GM06990 (cell line): ENCODE data around the gene CD48.
"Not testable (repeated sequence)": the region's sequence is repeated elsewhere in the genome, so short reads cannot be mapped to it uniquely, and the experiment has no call there.

Experiments used
- DNase-seq: peaks from one replicate; pipeline ENCODE4 v3.0.0-alpha.2; 2011; ENCODE audit not compliant: insufficient read length; ENCODE audit errors: extremely low read depth
- H3K27me3 ChIP-seq: replicated peaks from 2 replicates; pipeline ENCODE4 v1.6.0; 2011; ENCODE audit warnings: low read length; ENCODE audit not compliant: control insufficient read depth, insufficient read depth
- H3K36me3 ChIP-seq: 2 replicates; pipeline ENCODE4 v1.5.1; 2011; ENCODE audit warnings: low read length; ENCODE audit not compliant: control insufficient read depth, insufficient read depth
- H3K4me3 ChIP-seq: replicated peaks from 2 replicates; pipeline ENCODE4 v1.5.1; 2011; ENCODE audit warnings: low read depth, mild to moderate bottlenecking, control low read depth, low read length
- TF ChIP-seq, protein P1 (sequence below): IDR thresholded peaks from 2 replicates; pipeline ENCODE4 v1.5.1; 2011; ENCODE audit warnings: low read length, control low read depth, mild to moderate bottlenecking, inconsistent platforms; ENCODE audit not compliant: insufficient read depth, poor library complexity, severe bottlenecking

The CD48 gene

DNA sequence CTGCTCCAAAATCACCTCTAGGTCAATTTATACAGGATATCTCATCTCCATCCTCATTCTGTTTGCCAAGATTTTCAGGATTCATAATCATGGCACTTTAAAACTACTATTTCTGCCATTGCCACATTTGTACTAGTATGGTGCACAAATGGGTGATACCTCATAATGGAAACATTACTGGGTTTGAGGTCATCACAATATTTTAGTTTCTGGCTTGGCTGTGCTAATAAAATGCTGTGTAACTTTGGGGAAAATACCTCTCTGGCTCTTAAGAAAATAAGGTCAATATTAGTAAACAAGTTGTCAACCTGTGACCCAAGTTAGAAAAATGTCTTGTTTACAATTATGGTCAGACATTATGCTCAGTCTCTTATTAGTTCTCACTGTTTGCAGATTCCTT is 22.7 kb upstream of the CD48 start:
- no peaks in the 10 kb centered on the region for H3K36me3 ChIP-seq
- TF ChIP-seq, protein P1, sequence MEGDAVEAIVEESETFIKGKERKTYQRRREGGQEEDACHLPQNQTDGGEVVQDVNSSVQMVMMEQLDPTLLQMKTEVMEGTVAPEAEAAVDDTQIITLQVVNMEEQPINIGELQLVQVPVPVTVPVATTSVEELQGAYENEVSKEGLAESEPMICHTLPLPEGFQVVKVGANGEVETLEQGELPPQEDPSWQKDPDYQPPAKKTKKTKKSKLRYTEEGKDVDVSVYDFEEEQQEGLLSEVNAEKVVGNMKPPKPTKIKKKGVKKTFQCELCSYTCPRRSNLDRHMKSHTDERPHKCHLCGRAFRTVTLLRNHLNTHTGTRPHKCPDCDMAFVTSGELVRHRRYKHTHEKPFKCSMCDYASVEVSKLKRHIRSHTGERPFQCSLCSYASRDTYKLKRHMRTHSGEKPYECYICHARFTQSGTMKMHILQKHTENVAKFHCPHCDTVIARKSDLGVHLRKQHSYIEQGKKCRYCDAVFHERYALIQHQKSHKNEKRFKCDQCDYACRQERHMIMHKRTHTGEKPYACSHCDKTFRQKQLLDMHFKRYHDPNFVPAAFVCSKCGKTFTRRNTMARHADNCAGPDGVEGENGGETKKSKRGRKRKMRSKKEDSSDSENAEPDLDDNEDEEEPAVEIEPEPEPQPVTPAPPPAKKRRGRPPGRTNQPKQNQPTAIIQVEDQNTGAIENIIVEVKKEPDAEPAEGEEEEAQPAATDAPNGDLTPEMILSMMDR: no peak
- DNase-seq: no peak
- H3K27me3 ChIP-seq: no peaks in the 10 kb centered on the region
- H3K4me3 ChIP-seq: no peak overlapping the region

- no peaks in the 10 kb centered on the region for H3K36me3 ChIP-seq
Observed at GRCh38 chr1:160733898-160734297, 22.3 kb upstream of the CD48 start.

GRCh38 chr1:160731990-160732389 is 20.4 kb upstream of the CD48 start:
- Histone ChIP-seq H3K27me3 (no peaks in the 10 kb centered on the region), H3K4me3 (no peak overlapping the region), H3K36me3 (no peaks in the 10 kb centered on the region)
- TF ChIP-seq, protein P1: no peak
- DNase-seq: peak; percentile 31

More at GRCh38 chr1:160733898-160734297, 22.3 kb upstream of the CD48 start:
- Histone ChIP-seq H3K4me3 (no peak overlapping the region), H3K27me3 (no peaks in the 10 kb centered on the region)
- no peak for DNase-seq
- TF ChIP-seq, protein P1: no peak

GRCh38 chr1:160731564-160731963 is 19.9 kb upstream of the CD48 start:
- not testable (repeated sequence) for H3K4me3 ChIP-seq, H3K36me3 ChIP-seq, H3K27me3 ChIP-seq, DNase-seq

DNA sequence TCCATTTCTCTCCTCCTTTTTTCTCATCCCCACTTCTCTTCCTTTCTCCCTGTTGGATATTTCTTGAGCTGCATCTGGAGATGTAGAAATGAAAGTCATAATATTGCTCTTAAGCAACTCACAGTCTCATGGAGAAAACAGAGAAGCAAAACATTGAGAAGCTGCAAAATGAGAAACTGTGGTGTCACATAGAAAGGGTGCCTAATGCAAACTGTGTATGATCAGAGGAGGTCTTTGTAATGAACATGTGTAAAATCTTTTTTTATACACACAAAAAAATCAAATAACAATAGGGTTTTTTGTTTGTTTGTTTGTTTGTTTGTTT is 15.7 kb upstream of the CD48 start:
- DNase-seq: peak; percentile 40
- Histone ChIP-seq H3K36me3 (no peaks in the 10 kb centered on the region), H3K27me3 (no peaks in the 10 kb centered on the region), H3K4me3 (no peak overlapping the region)
- TF ChIP-seq, protein P1: no peak

GRCh38 chr1:160726498-160727315 is 15.1 kb upstream of the CD48 start:
- TF ChIP-seq, protein P1: peak; percentile 75
- Histone ChIP-seq H3K4me3 (no peak overlapping the region), H3K36me3 (no peaks in the 10 kb centered on the region), H3K27me3 (no peaks in the 10 kb centered on the region)
- DNase-seq: peak; percentile 39
